ES-I3 (cell line): ENCODE measurements around the gene UBASH3A.

ENCODE experiments used
- H3K36me3 ChIP-seq: 2 replicates; pipeline ENCODE4 v1.6.1; 2013; ENCODE audit warnings: mild to moderate bottlenecking, low read length, control low read depth, moderate library complexity; ENCODE audit not compliant: insufficient read depth
- H3K4me1 ChIP-seq: 2 replicates; pipeline ENCODE4 v1.6.1; 2013; ENCODE audit warnings: mild to moderate bottlenecking, control low read depth, low read length; ENCODE audit not compliant: insufficient read depth
- H3K9ac ChIP-seq: 2 replicates; pipeline ENCODE4 v1.6.1; 2013; ENCODE audit warnings: low read depth, mild to moderate bottlenecking, low read length, moderate library complexity
- H3K9me3 ChIP-seq: 2 replicates; pipeline ENCODE4 v1.6.1; 2013; ENCODE audit warnings: mild to moderate bottlenecking, low read length, moderate library complexity; ENCODE audit not compliant: control insufficient read depth, insufficient read depth

UBASH3A gene

DNA sequence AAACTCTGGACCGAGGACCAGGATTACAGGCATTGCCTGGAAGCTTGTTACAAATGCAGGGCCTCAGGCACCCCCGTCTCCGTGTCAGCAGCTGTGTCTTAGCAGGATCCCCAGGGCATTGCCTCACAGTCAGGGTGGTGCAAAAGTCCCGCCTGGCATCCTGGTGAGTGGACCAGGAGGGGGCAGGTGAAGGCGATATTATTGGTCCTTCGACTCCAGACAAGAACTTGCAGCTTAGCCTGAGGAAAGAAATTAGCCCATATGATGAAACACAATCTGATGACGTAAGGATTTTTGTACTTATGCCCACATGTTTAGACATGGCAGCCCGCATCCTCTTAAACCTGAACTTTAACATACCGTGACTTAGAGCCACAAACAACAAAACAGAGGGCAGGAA is 51.5 kb downstream of the UBASH3A start:
- Histone ChIP-seq H3K9ac (no peak overlapping the region), H3K36me3 (no peaks in the 10 kb centered on the region), H3K9me3 (0 out of 2 replicates have a peak, but pooled peaks cover 4% of the 10 kb centered on the region), H3K4me1 (peaks cover 4% of the 10 kb centered on the region; the same call in 1 of the 2 replicates)

- peaks cover 4% of the 10 kb centered on the region; the same call in 1 of the 2 replicates for H3K9me3 ChIP-seq
- no peak overlapping the region for H3K9ac ChIP-seq
- H3K36me3 ChIP-seq, result no peaks in the 10 kb centered on the region
- no peaks in the 10 kb centered on the region for H3K4me1 ChIP-seq
Observed at GRCh38 chr21:42455754-42456440, 52.2 kb downstream of the UBASH3A start.

- H3K36me3 ChIP-seq, result no peaks in the 10 kb centered on the region
- H3K9ac ChIP-seq, result no peak overlapping the region
- peaks cover 4% of the 10 kb centered on the region; the same call in 1 of the 2 replicates for H3K9me3 ChIP-seq
- H3K4me1 ChIP-seq, result no peaks in the 10 kb centered on the region
Observed at GRCh38 chr21:42456457-42456856, 52.8 kb downstream of the UBASH3A start.

DNA sequence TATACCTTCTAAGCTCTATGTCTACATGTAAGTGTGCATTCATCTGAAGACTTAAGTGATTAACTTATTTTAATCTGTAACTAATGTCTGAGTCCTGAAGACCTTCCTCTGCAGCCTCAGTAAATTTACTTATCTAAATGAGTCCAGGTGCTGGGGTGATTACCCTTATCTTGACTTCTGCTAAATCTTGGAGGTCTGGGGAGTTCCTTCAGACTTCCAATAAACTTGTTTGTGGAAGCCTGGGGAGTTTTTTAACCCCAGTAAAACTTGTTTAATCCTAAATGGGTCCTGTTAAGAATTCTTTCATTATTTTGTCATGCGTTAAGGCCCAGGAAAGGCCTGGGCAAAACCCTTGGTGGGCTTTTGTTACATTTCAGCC is 55.4 kb downstream of the UBASH3A start:
- Histone ChIP-seq H3K4me1 (peaks cover 9% of the 10 kb centered on the region), H3K9ac (no peak overlapping the region), H3K36me3 (no peaks in the 10 kb centered on the region), H3K9me3 (peaks cover 4% of the 10 kb centered on the region; the same call in 1 of the 2 replicates)

DNA sequence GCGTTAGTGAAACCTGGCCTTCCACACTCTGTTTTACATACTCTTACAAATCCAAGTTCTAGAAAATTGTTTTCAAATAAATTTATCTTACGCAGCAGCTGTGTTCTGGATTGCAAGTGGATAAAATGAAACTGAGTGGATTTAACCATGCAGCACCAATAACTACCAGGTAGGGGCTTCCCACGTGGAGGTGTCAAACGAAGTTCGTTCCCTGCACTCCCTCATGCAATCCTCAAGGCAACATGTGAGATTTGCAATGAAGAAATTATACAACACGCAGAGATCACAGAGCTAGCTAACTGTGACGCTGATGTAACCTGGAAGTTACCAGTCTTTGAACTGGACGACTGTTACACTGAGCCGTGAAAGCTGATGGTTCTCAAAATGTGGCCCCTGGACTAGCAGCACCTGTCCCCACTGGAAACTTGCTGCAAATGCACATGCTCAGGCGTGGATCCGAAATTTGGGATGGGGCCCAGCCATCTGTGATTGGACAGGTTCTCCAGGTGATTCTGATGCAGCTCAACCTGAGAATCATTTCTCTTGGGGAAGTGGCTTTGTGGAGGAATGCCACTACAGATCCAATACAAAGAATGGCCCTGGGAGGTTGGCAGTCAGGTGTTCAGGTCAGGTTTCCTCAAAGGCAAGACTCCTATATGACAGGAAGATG is 56.0 kb downstream of the UBASH3A start:
- H3K36me3 ChIP-seq, result no peaks in the 10 kb centered on the region
- H3K9ac ChIP-seq, result no peak overlapping the region
- H3K4me1 ChIP-seq, result peaks cover 9% of the 10 kb centered on the region
- H3K9me3 ChIP-seq, result peaks cover 4% of the 10 kb centered on the region; the same call in 1 of the 2 replicates

GRCh38 chr21:42460391-42461184 is 56.9 kb downstream of the UBASH3A start:
- H3K4me1 ChIP-seq, result peaks cover 16% of the 10 kb centered on the region
- peaks cover 4% of the 10 kb centered on the region; the same call in 1 of the 2 replicates for H3K9me3 ChIP-seq
- no peaks in the 10 kb centered on the region for H3K36me3 ChIP-seq
- H3K9ac ChIP-seq, result no peak overlapping the region

GRCh38 chr21:42461185-42461520 is 57.5 kb downstream of the UBASH3A start:
- peaks cover 4% of the 10 kb centered on the region; the same call in 1 of the 2 replicates for H3K9me3 ChIP-seq
- H3K36me3 ChIP-seq, result no peaks in the 10 kb centered on the region
- no peak overlapping the region for H3K9ac ChIP-seq
- peaks cover 16% of the 10 kb centered on the region for H3K4me1 ChIP-seq

- Histone ChIP-seq H3K9me3 (peaks cover 4% of the 10 kb centered on the region; the same call in 1 of the 2 replicates), H3K36me3 (no peaks in the 10 kb centered on the region), H3K4me1 (peaks cover 18% of the 10 kb centered on the region), H3K9ac (no peak overlapping the region)
Observed at GRCh38 chr21:42461881-42462877, 58.5 kb downstream of the UBASH3A start.

DNA sequence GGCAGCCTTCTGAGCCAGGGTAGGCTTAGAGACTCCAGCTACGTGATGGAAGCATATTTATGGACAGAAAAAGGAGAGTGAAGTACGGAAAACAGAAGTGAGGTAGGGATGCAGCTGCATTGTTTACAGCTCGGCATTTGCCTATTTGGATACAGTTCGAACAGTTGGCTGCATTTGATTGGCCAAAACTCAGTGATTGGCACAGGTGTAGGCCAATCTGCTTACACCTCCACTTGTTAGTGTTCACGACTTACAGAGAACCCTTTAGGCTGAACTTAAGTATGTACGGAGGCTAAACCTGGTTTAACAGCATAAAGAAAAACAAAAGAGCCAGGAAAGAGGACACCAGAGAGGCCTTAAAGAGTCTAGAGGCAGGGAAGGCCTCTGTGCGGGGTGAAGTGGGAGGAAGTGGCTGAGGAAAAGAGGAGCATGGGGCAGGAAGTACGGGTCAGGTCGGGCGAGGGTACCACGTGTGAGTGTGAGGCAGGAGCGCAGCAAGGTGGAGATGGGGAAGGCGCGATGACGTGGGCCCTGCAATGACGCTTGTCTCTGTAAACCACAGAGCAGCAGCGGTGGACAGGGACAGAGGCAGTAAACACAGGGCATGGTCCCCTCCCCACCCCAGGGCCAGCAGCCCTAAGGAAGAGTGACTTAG is 60.3 kb downstream of the UBASH3A start:
- Histone ChIP-seq H3K4me1 (peaks cover 35% of the 10 kb centered on the region), H3K9ac (no peak overlapping the region), H3K9me3 (peaks cover 3% of the 10 kb centered on the region; the same call in 1 of the 2 replicates), H3K36me3 (no peaks in the 10 kb centered on the region)

DNA sequence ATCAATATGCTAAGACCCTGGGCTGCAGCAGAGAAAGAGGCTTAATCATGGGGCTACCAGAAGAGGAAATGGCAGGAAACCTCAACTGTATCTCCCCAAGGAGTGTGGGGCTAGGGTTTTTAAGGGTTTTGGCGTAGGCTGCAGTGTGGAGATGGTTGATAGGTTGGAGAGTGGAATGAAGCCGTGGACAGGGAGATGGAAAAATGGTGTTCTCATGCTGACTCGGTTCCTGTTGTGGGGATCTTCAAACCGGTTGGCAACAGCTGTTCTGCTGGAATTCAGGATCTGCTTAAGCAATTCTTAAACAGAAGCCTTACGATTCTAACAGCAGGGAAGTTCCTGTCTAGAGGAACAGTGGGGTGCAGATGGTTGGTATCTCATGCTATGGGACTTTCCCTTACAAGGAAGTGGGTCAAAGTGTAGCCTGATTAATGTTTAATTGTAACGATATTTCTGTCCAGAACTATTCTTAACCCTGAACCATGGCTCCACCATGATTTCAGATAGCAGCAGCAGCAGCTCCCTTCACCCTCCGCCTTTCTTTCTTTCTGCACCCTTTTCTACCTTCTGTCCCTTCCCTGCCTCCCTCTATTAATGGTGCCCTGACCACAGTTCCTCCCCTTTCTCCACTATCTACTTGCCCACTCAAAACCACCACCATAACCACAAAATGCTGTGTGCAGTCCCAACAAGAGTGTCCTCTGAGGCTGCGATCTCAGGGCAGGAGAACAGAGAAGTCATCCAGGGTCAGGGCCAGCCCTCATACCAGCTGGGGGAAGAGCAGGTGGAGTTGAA is 61.5 kb downstream of the UBASH3A start:
- H3K9me3 ChIP-seq, result no peaks in the 10 kb centered on the region; the same call in 1 of the 2 replicates
- H3K4me1 ChIP-seq, result peaks cover 35% of the 10 kb centered on the region
- no peaks in the 10 kb centered on the region for H3K36me3 ChIP-seq
- no peak overlapping the region for H3K9ac ChIP-seq

DNA sequence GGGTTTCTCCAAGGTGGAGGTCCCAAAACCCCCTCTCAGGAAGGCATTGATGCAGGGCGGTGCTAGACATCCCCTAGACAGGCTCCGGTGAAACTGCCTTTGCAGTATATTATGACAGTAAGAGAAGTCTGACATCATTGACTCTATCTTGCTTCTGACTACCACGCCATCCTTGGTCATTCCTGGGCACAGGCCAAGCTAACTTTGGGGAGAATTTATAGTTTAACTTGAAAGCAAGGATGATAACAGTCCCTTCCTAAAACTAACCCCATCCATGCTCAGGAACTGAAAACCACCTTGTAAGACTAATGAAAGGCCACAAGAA is 62.1 kb downstream of the UBASH3A start:
- Histone ChIP-seq H3K4me1 (peaks cover 35% of the 10 kb centered on the region), H3K36me3 (no peaks in the 10 kb centered on the region), H3K9ac (no peak overlapping the region), H3K9me3 (no peaks in the 10 kb centered on the region)

GRCh38 chr21:42466700-42467099 is 63.0 kb downstream of the UBASH3A start:
- H3K9me3 ChIP-seq, result no peaks in the 10 kb centered on the region
- H3K36me3 ChIP-seq, result no peaks in the 10 kb centered on the region
- no peak overlapping the region for H3K9ac ChIP-seq
- peaks cover 35% of the 10 kb centered on the region for H3K4me1 ChIP-seq
